ENCODE measurements around the gene FAIM. TPM values are rescaled to one million over a fixed set of nuclear protein-coding genes. Genes with fewer than 3 reads are reported as not detected.
A peak's percentile ranks its signal among the peaks of the same experiment; 100 is the strongest.
"Not testable (repeated sequence)": the region's sequence is repeated elsewhere in the genome, so short reads cannot be mapped to it uniquely, and the experiment has no call there.

Gene FAIM
- total and polyA plus RNA-seq, 2 experiments from 2014 or later = 12.6 to 21.8 TPM

DNA sequence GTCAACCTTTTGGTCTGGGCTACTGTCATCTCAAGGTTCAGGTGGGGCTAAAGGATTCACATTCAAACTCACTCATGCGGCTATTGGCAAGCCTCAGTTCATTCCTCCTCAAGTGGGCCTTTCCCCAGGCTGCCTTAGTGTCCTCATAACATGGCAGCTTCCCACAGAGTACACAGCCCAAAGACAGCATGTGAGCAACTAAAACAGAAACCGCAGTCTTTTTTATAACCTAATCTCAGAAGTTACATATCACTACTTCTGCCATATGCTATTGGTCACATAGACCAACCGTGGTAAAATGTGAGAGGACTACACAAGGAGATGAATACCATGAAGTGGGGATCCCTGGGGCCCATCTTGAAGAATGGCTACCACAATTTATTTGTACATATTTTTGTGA is 10.0 kb upstream of the FAIM start:
- Histone ChIP-seq H4K20me1 (ENCODE audit: insufficient read depth) (no peaks in the 10 kb centered on the region), H2AFZ (no peak overlapping the region), H3K9ac (no peak overlapping the region), H3K79me2 (ENCODE audit: insufficient read depth) (no peaks in the 10 kb centered on the region), H3K4me3 (no peak overlapping the region), H3K4me2 (ENCODE audit: unreplicated experiment) (no peak overlapping the region), H3K9me3 (ENCODE audit: low read depth) (no peaks in the 10 kb centered on the region), H3K36me3 (ENCODE audit: low read depth) (no peaks in the 10 kb centered on the region), H3K9me2 (ENCODE audit: insufficient read depth) (no peaks in the 10 kb centered on the region), H3F3A (ENCODE audit: insufficient read depth) (0 out of 2 replicates have a peak, but pooled peaks cover 5% of the 10 kb centered on the region), H3K27me3 (replicated peaks; ENCODE audit: insufficient read depth) (no peaks in the 10 kb centered on the region), H3K27ac (no peak overlapping the region), H3K4me1 (ENCODE audit: insufficient read depth) (peaks cover 10% of the 10 kb centered on the region)
- WGBS, 2 experiments (ENCODE audit: low coverage in 1 of 2, low lambda C conversion rate in 2 of 2, missing lambda C conversion rate in 2 of 2) = 86 to 88% methylated on average over 3 of the region's 3 CpGs
- in situ Hi-C loops (cut with MboI) = loop anchor here (5.0 kb wide), 1 partner anchor 319 kb away; no protein-coding TSS in a partner anchor
- TF ChIP-seq EZH2 (IDR thresholded peaks at IDR 0.05; ENCODE audit: insufficient read depth, poor library complexity, severe bottlenecking) (no peak), EZH2phosphoT487 (IDR thresholded peaks at IDR 0.05; ENCODE audit: insufficient read depth, low read depth) (no peak)
- no peak for DNase-seq

DNA sequence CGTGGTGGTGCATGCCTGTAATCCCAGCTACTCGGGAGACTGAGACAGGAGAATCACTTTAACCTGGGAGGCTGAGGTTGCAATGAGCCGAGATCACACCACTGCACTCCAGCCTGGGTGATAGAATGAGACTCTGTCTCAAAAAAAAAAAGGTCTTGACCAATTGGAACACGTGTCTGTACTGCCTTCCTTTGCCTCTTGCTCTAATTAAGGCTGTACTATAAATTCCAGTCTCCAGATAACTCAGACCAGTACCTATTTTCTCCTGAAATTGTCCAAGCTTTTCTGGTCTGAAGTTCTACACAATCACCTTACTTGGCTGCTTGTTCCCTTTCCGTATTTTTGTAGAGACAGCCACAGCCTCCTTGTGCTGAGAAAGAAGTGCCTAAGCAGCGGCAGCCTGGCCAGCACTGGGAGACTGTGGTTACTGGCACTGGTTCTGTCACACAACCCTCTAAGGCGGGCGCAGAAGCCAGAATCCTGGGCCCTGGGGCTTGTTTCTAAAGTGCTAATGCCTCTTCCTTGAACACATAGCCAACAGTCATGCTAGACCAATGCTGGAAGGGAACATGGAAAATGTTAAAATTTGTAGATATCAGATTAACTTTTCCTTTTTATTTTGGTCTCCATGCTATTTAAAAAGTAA is 8.3 kb upstream of the FAIM start:
- Histone ChIP-seq H3K9me2 (ENCODE audit: insufficient read depth) (no peaks in the 10 kb centered on the region), H3K27ac (no peak overlapping the region), H4K20me1 (ENCODE audit: insufficient read depth) (no peaks in the 10 kb centered on the region), H3K36me3 (ENCODE audit: low read depth) (no peaks in the 10 kb centered on the region), H3K4me2 (ENCODE audit: unreplicated experiment) (peak overlapping the region; percentile 61), H3K4me1 (ENCODE audit: insufficient read depth) (peaks cover 8% of the 10 kb centered on the region), H3K9ac (no peak overlapping the region), H3K27me3 (replicated peaks; ENCODE audit: insufficient read depth) (no peaks in the 10 kb centered on the region), H3K9me3 (ENCODE audit: low read depth) (no peaks in the 10 kb centered on the region), H2AFZ (peak overlapping the region; percentile 56), H3F3A (ENCODE audit: insufficient read depth) (0 out of 2 replicates have a peak, but pooled peaks cover 5% of the 10 kb centered on the region), H3K79me2 (ENCODE audit: insufficient read depth) (no peaks in the 10 kb centered on the region), H3K4me3 (no peak overlapping the region)
- in situ Hi-C loops (cut with MboI) = no loop called here
- whole genome bisulfite sequencing, 2 experiments (ENCODE audit: low coverage in 1 of 2, low lambda C conversion rate in 2 of 2, missing lambda C conversion rate in 2 of 2) = 25 to 43% methylated on average over 6 to 8 of the region's 8 CpGs
- no peak for TF ChIP-seq EZH2 (IDR thresholded peaks at IDR 0.05; ENCODE audit: insufficient read depth, poor library complexity, severe bottlenecking)
- no peak for TF ChIP-seq EZH2phosphoT487 (IDR thresholded peaks at IDR 0.05; ENCODE audit: insufficient read depth, low read depth)
- peak; percentile 61 for DNase-seq

DNA sequence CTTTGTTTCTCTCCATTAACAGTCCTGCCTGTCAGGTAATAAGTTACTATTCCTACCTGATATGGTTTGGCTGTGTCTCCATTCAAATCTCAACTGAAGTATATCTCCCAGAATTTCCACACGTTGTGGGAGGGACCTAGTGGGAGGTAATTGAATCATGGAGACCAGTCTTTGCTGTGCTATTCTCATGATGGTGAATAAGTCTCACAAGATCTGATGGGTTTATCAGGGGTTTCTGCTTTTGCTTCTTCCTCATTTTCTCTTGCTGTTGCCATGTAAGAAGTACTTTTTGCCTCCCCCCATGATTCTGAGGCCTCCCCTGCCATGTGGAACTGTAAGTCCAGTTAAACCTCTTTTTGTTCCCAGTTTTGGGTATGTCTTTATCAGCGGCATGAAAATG is 6.9 kb upstream of the FAIM start:
- H3F3A ChIP-seq (ENCODE audit: insufficient read depth); H3K27ac ChIP-seq; H3K9me3 ChIP-seq (ENCODE audit: low read depth); H3K4me3 ChIP-seq; H3K9me2 ChIP-seq (ENCODE audit: insufficient read depth); H2AFZ ChIP-seq; H3K9ac ChIP-seq; H4K20me1 ChIP-seq (ENCODE audit: insufficient read depth); H3K4me1 ChIP-seq (ENCODE audit: insufficient read depth); H3K27me3 ChIP-seq (replicated peaks; ENCODE audit: insufficient read depth); DNase-seq; H3K36me3 ChIP-seq (ENCODE audit: low read depth); H3K4me2 ChIP-seq (ENCODE audit: unreplicated experiment); in situ Hi-C loops (cut with MboI); H3K79me2 ChIP-seq (ENCODE audit: insufficient read depth): not testable (repeated sequence)
- WGBS, 2 experiments (ENCODE audit: low coverage in 1 of 2, low lambda C conversion rate in 2 of 2, missing lambda C conversion rate in 2 of 2) = 69 to 75% methylated on average over 2 of the region's 2 CpGs

DNA sequence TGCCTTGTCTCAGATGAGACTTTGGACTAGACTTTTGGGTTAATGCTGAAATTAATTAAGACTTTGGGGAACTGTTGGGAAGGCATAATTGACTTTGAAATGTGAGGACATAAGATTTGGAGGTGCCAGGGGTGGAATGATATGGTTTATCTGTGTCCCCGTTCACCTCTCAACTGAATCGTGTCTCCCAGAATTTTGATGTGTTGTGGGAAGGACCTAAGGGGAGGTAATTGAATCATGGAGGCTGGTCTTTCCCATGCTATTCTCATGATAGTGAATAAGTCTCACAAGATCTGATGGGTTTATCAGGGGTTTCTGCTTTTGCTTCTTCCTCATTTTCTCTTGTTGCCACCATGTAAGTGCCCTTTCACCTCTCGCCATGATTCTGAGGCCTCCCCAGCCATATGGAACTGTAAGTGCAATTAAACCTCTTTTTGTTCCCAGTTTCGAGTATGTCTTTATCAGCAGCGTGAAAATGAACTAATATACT is 4.4 kb upstream of the FAIM start:
- in situ Hi-C loops (cut with MboI); H3K9me3 ChIP-seq (ENCODE audit: low read depth); H3K4me3 ChIP-seq; H3K9me2 ChIP-seq (ENCODE audit: insufficient read depth); H3K27me3 ChIP-seq (replicated peaks; ENCODE audit: insufficient read depth); H3K27ac ChIP-seq; H3K9ac ChIP-seq; H3K79me2 ChIP-seq (ENCODE audit: insufficient read depth); H2AFZ ChIP-seq; H4K20me1 ChIP-seq (ENCODE audit: insufficient read depth); H3F3A ChIP-seq (ENCODE audit: insufficient read depth); H3K4me2 ChIP-seq (ENCODE audit: unreplicated experiment); H3K36me3 ChIP-seq (ENCODE audit: low read depth); DNase-seq: not testable (repeated sequence)
- peaks cover 13% of the 10 kb centered on the region for H3K4me1 ChIP-seq (ENCODE audit: insufficient read depth)
- 94 to 96% methylated on average over 5 of the region's 5 CpGs for WGBS, 2 experiments (ENCODE audit: low coverage in 1 of 2, low lambda C conversion rate in 2 of 2, missing lambda C conversion rate in 2 of 2)

DNA sequence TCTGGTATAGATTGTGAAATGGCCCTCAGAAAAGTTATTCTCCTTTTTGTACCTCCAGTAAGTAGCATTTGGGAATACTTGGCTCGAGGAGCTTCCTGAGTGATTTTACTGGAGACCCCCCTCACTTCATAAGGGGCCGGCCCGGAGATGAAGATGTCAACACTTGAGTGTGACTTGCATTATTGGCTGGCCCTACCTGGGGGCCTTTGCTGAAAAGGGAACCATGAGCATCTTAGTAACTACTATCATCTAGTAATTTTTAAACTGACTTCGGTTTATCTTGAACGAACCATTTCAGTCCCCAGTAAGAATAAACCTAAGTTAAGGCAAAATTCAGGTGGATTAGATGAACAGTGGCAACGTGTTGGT is 1.3 kb downstream of the FAIM start:
- no peak overlapping the region for H3K27ac ChIP-seq

More for the DNA sequence above, 1.3 kb downstream of the FAIM start:
- Histone ChIP-seq H3F3A (ENCODE audit: insufficient read depth) (no peaks in the 10 kb centered on the region), H3K36me3 (ENCODE audit: low read depth) (no peaks in the 10 kb centered on the region), H3K4me1 (ENCODE audit: insufficient read depth) (0 out of 2 replicates have a peak, but pooled peaks cover 9% of the 10 kb centered on the region), H3K4me3 (peak overlapping the region; percentile 76), H3K79me2 (ENCODE audit: insufficient read depth) (0 out of 2 replicates have a peak, but pooled peaks cover 10% of the 10 kb centered on the region), H3K9ac (peak overlapping the region; percentile 88), H3K9me2 (ENCODE audit: insufficient read depth) (no peaks in the 10 kb centered on the region), H3K27me3 (replicated peaks; ENCODE audit: insufficient read depth) (no peaks in the 10 kb centered on the region), H2AFZ (peak overlapping the region; percentile 96), H3K9me3 (ENCODE audit: low read depth) (no peaks in the 10 kb centered on the region), H4K20me1 (ENCODE audit: insufficient read depth) (no peaks in the 10 kb centered on the region), H3K4me2 (ENCODE audit: unreplicated experiment) (peak overlapping the region; percentile 81)
- no peak for DNase-seq
- TF ChIP-seq EZH2 (IDR thresholded peaks at IDR 0.05; ENCODE audit: insufficient read depth, poor library complexity, severe bottlenecking) (no peak), EZH2phosphoT487 (IDR thresholded peaks at IDR 0.05; ENCODE audit: insufficient read depth, low read depth) (no peak)
- in situ Hi-C loops (cut with MboI) = no loop called here
- WGBS, 2 experiments (ENCODE audit: low coverage in 1 of 2, low lambda C conversion rate in 2 of 2, missing lambda C conversion rate in 2 of 2) = 55 to 56% methylated on average over 6 of the region's 6 CpGs

Data from GM23248 (cell line).